IPS DF 4.7 (cell line): ENCODE data around the gene MYCN.
"Not testable (repeated sequence)": the region's sequence is repeated elsewhere in the genome, so short reads cannot be mapped to it uniquely, and the experiment has no call there.

ENCODE experiments used
- DNase-seq: peaks from one replicate; pipeline ENCODE4 v3.0.0-alpha.2; 2013; ENCODE audit warnings: low spot score; ENCODE audit errors: extremely low read depth

The MYCN gene

DNA sequence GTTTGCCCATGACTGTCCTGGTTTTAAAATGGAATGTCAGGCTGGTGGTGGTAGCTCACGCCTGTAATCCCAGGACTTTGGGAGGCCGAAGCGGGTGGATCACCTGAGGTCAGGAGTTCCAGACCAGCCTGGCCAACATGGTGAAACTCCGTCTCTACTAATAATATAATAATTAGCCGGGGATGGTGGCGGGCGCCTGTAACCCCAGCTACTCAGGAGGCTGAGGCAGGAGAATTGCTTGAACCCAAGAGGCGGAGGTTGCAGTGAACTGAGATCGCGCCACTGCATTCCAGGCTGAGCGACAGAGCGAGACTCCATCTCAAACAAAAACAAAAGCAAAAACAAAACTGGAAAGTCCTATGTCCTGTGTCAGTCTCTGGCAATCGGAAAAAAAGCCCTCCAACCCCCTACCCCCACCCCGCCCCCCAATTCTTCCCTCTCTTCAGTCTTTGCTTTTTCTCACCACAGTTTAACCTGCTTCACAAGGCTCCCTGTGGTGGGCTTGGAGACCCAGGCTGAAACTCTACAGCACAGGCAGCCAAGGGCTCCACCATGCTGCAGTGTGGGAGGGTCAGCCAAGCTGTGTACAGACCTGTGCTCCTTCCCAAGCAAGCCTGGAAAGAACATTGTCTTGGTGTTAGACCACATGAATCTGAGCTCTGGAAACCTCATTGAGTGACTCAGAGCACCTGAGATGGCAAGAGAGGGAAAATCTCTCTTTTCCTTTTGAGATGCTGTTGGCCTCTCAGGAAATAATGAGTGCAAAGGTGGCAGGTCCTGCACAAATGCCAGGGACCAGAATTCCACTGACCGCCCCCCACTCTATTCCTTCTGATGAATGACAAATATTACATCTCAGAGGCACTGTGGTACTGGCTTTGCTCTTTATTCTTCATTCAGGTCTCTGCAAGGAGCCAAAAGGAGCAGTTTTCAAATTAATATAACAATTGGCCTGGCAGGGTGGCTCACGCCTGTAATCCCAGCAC, 16.7 kb downstream of the MYCN start:
- DNase-seq = no peak

GRCh38 chr2:15957881-15958713, 17.7 kb downstream of the MYCN start:
- DNase-seq = peak; percentile 93

DNA sequence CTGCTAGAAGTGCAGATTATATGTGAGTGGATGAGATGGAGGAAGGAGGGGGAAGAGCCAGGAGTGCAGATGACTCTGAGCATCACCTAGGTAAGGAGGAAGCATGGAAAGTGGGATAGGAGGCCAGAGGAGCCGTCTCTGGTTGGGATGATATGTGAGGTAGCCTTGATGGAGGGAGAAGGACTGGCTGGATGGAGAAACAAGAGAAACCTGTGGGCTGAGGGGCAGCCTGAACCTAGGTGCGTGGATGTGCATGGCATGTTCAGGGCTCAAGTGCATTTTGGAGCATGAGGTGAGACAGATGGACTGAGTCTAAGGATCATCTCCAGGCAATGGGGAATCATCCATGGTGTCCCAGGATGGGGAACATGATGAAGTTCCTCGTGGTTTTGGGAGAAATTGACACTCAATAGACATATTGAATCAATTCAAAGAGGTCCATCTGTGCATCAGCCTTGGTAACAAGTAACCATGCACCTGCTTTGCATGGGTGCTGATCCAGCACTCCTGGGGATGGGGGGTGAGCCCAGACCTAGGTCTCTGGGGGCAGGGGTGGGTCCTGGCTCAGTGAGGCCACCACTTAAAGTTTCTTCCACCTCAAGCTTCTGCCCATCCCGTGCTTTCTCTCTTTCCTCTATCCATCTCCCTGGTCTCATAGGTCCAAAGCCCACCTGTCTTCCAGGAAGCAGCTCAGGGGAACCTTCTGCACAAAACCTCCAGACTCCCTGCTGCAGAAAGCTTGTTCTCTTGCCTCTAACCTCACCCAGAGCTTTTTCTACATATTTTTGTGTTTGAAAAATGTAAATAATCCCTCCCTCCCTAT, 19.2 kb downstream of the MYCN start:
- no peak for DNase-seq

DNA sequence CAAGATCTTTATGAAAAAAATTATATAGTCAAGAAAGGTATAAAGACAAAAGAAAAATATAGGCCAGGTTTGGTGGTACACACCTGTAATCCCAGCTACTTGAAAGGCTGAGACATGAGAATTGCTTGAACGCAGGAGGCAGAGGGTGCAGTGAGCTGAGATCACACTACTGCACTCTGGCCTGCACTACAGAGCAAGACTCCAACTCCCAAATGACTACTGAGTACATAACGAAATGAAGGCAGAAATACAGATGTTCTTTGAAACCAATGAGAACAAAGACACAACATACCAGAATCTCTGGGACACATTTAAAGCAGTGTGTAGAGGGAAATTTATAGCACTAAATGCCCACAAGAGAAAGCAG, 19.8 kb downstream of the MYCN start:
- not testable (repeated sequence) for DNase-seq

- DNase-seq = not testable (repeated sequence)
Measured at GRCh38 chr2:15963109-15963976, 23.0 kb downstream of the MYCN start.

- no peak for DNase-seq
Measured at GRCh38 chr2:15963977-15964670, 23.8 kb downstream of the MYCN start.

DNA sequence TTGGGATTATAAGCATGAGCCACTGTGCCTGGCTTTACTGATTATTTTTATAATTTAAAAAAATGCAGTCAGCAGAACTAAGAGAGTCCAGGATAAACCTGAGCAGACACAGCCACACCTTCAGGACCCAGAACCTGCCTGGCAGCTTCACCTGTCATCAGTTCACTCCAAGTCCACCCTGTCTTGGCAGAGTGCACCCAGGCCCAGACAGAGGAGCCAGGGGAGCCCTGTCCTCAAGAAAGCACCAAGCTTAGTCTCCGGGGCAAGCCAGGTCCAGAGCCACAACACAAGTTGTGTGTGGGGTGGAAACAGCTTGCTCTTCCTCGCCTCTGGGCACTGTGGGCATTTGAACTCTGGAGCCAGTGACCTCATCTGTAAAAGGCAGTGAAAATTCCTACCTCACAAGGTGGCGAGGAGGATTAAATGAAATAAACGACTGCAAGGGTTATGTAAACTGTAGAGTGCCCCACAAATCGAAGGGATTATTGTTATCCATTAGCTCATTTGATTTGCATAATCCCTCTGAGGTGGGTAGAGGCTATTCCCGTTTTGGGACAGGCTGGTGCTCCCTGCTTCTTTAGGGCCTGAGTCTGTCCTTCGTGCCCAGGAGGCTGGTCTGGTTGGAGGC, 24.7 kb downstream of the MYCN start:
- no peak for DNase-seq

DNA sequence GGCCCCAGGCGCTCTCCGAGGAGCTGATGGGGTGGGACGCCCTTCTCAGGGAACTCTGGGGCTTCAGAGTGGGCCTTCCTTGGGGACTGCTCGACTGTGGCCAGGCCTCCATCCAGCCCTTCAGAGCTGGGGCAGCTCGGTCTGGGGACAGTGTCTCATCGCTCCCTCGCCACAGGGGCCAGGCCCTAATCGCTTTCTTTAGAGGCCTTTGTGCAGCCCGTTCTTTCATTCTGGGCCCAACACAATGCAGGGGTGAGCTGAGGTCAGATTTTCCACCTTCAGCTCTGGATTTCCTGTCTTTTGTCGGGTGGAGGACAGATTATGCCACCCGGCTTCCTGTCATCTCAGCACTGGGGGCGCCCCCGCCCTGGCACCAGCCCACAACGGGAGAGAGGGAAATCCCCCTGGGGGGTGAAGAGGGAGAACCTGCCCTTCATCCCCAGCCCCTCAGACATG, 25.2 kb downstream of the MYCN start:
- no peak for DNase-seq

- DNase-seq = no peak
Measured at GRCh38 chr2:15967415-15968279, 27.3 kb downstream of the MYCN start.

GRCh38 chr2:15968280-15969178, 28.2 kb downstream of the MYCN start:
- DNase-seq = no peak

DNA sequence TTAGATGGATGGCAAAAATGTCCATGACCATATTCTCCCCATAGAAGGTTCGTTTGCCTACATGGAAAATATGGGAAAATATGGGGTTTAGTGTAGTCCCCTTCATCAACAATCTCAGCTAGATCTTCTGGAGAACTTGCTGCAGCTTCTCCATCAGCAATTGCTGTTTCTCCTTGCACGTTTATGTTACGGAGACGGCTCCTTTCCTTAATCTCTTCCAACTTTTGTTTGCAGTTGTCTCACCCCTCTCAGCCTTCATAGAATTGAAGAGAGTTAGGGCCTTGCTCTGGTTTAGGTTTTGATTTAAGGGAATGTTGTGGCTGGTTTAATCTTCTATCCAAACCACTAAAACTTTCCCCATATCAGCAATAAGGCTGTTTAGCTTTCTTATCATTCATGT, 28.9 kb downstream of the MYCN start:
- no peak for DNase-seq

DNA sequence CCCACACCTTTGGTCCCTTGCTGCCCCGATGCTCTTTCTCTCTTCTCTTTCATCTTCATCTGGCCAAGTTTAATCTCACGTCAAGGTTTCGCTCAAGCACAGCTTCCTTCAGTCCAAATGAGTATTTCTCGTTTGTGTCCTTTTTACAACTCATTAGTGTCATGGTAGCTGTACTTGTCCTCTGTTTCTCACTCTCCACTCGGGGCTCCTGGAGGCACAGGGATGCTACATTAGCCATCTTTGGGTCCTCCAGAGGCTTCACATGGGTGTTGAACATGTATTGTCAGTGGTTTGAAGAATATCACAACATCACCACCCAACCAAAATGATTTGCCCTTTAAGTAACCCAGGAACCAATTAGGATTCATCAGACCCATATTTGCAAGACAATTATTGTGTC, 30.4 kb downstream of the MYCN start:
- no peak for DNase-seq

- DNase-seq = no peak
Measured at GRCh38 chr2:15971351-15971750, 31.0 kb downstream of the MYCN start.

GRCh38 chr2:15971831-15972522, 31.6 kb downstream of the MYCN start:
- DNase-seq = no peak

GRCh38 chr2:15973481-15974401, 33.4 kb downstream of the MYCN start:
- no peak for DNase-seq
